GM18907 (cell line): Measurements from ENCODE around the gene ANKRD49.
"Not testable (repeated sequence)": the region's sequence is repeated elsewhere in the genome, so short reads cannot be mapped to it uniquely, and the experiment has no call there.

Experiments used
- ATAC-seq: cut with Tn5 transposase; IDR thresholded peaks from one replicate; pipeline ENCODE4 v1.9.1; 2021; ENCODE audit warnings: mild to moderate bottlenecking, moderate library complexity; ENCODE audit not compliant: unreplicated experiment

ANKRD49 gene

GRCh38 chr11:94506513-94506912, 12.7 kb downstream of the ANKRD49 start:
- ATAC-seq, result not testable (repeated sequence)

- no peak for ATAC-seq
Observed at GRCh38 chr11:94507485-94507884, 13.7 kb downstream of the ANKRD49 start.

GRCh38 chr11:94511932-94512781, 18.4 kb downstream of the ANKRD49 start, which contains the start of gene C11orf97:
C11orf97 (plus strand) TSS chr11:94512461; CDS start chr11:94512529, 68 bp downstream.
- ATAC-seq, result peak; percentile 91

- ATAC-seq, result peak; percentile 31
Observed at GRCh38 chr11:94513091-94513490, 19.3 kb downstream of the ANKRD49 start.

- ATAC-seq, result no peak
Observed at GRCh38 chr11:94515398-94515797, 21.6 kb downstream of the ANKRD49 start.

GRCh38 chr11:94516725-94517124, 22.9 kb downstream of the ANKRD49 start:
- no peak for ATAC-seq

GRCh38 chr11:94518300-94518699, 24.5 kb downstream of the ANKRD49 start:
- ATAC-seq, result no peak

GRCh38 chr11:94519478-94520084, 25.8 kb downstream of the ANKRD49 start:
- ATAC-seq, result peak; percentile 56

- ATAC-seq, result peak; percentile 62
Observed at GRCh38 chr11:94521684-94522083, 27.9 kb downstream of the ANKRD49 start.

- ATAC-seq, result no peak
Observed at GRCh38 chr11:94524341-94524740, 30.6 kb downstream of the ANKRD49 start.

- no peak for ATAC-seq
Observed at GRCh38 chr11:94525546-94526324, 32.0 kb downstream of the ANKRD49 start.

- no peak for ATAC-seq
Observed at GRCh38 chr11:94526645-94527438, 33.1 kb downstream of the ANKRD49 start.

GRCh38 chr11:94528551-94528950, 34.8 kb downstream of the ANKRD49 start:
- no peak for ATAC-seq

- no peak for ATAC-seq
Observed at GRCh38 chr11:94532211-94532610, 38.4 kb downstream of the ANKRD49 start.

GRCh38 chr11:94533206-94533605, 39.4 kb downstream of the ANKRD49 start:
- ATAC-seq, result no peak

- ATAC-seq, result no peak
Observed at GRCh38 chr11:94533696-94534630, 40.2 kb downstream of the ANKRD49 start.

- ATAC-seq, result no peak
Observed at GRCh38 chr11:94536386-94536785, 42.6 kb downstream of the ANKRD49 start.

- ATAC-seq, result no peak
Observed at GRCh38 chr11:94537031-94537600, 43.3 kb downstream of the ANKRD49 start.

GRCh38 chr11:94539420-94539819, 45.6 kb downstream of the ANKRD49 start:
- ATAC-seq, result no peak
